SK-N-DZ (cell line): ENCODE results near the gene OR11A1. TPM values are rescaled to one million over a fixed set of nuclear protein-coding genes. Genes with fewer than 3 reads are reported as not detected.

Experiments
- DNase-seq: peaks from one replicate; pipeline ENCODE4 v3.0.0-alpha.2; 2015; ENCODE audit warnings: low spot score
- polyA plus RNA-seq, 2 experiments: library from polyadenylated mRNA; depleted of rRNA; stranded (reverse); fragments of >200 nt; gene quantifications; 2 replicates each; pipeline ENCODE4 v1.2.3, GENCODE V29; 2014

Gene OR11A1
- not detected in 2 replicates for polyA plus RNA-seq (2014; cell fraction: cytosol; rRNA removed)
- polyA plus RNA-seq (2014; cell fraction: nucleus; rRNA removed) = not detected in 2 replicates

GRCh38 chr6:29456971-29457370 lies at the start of gene OR11A1, which contains the start of gene OR2H1:
TSS of gene OR11A1 (minus strand) at chr6:29457071. CDS start at chr6:29427641, 29,430 bp downstream.
TSS of gene OR2H1 (plus strand) at chr6:29457155. CDS start at chr6:29461770, 4,615 bp downstream.
- DNase-seq = no peak

- DNase-seq = no peak
Measured at GRCh38 chr6:29506446-29507067, 49.7 kb upstream of the OR11A1 start.

- DNase-seq = no peak
Measured at GRCh38 chr6:29505808-29506207, 48.9 kb upstream of the OR11A1 start.

GRCh38 chr6:29504961-29505360 lies 48.1 kb upstream of the OR11A1 start:
- no peak for DNase-seq

- DNase-seq = no peak
Measured at GRCh38 chr6:29502597-29502996, 45.7 kb upstream of the OR11A1 start.

- no peak for DNase-seq
Measured at GRCh38 chr6:29502181-29502580, 45.3 kb upstream of the OR11A1 start.

- DNase-seq = no peak
Measured at GRCh38 chr6:29501106-29501505, 44.2 kb upstream of the OR11A1 start.

GRCh38 chr6:29500594-29500993 lies 43.7 kb upstream of the OR11A1 start:
- no peak for DNase-seq

- no peak for DNase-seq
Measured at GRCh38 chr6:29499704-29500103, 42.8 kb upstream of the OR11A1 start.

- no peak for DNase-seq
Measured at GRCh38 chr6:29496961-29497360, 40.1 kb upstream of the OR11A1 start.

GRCh38 chr6:29495571-29495970 lies 38.7 kb upstream of the OR11A1 start:
- no peak for DNase-seq

GRCh38 chr6:29494131-29494530 lies 37.3 kb upstream of the OR11A1 start:
- no peak for DNase-seq

- no peak for DNase-seq
Measured at GRCh38 chr6:29493261-29493660, 36.4 kb upstream of the OR11A1 start.

- no peak for DNase-seq
Measured at GRCh38 chr6:29491574-29491973, 34.7 kb upstream of the OR11A1 start.

GRCh38 chr6:29490552-29490951 lies 33.7 kb upstream of the OR11A1 start:
- DNase-seq = no peak

GRCh38 chr6:29490055-29490454 lies 33.2 kb upstream of the OR11A1 start:
- DNase-seq = no peak

- peak; percentile 3 for DNase-seq
Measured at GRCh38 chr6:29489286-29489685, 32.4 kb upstream of the OR11A1 start.

- DNase-seq = no peak
Measured at GRCh38 chr6:29488874-29489273, 32.0 kb upstream of the OR11A1 start.

GRCh38 chr6:29487660-29488059 lies 30.8 kb upstream of the OR11A1 start, which contains the start of gene MAS1L:
TSS of gene MAS1L (minus strand) at chr6:29487956. CDS start at chr6:29487902, 54 bp downstream.
- no peak for DNase-seq

- no peak for DNase-seq
Measured at GRCh38 chr6:29487131-29487530, 30.3 kb upstream of the OR11A1 start.

- no peak for DNase-seq
Measured at GRCh38 chr6:29486577-29486976, 29.7 kb upstream of the OR11A1 start.

GRCh38 chr6:29483735-29484134 lies 26.9 kb upstream of the OR11A1 start:
- DNase-seq = no peak

- DNase-seq = no peak
Measured at GRCh38 chr6:29483186-29483585, 26.3 kb upstream of the OR11A1 start.

GRCh38 chr6:29479560-29479959 lies 22.7 kb upstream of the OR11A1 start:
- no peak for DNase-seq
